K562 (cell line): ENCODE measurements around the gene DZIP3. TPM values are rescaled to one million over a fixed set of nuclear protein-coding genes. Genes with fewer than 3 reads are reported as not detected.

Experiments
- ATAC-seq: fragments of 200-7000 bp; cut with Tn5 transposase; 3 replicates; pipeline ENCODE4 v1.9.1; 2020; ENCODE audit warnings: moderate library complexity
- BruUV-seq: library from RNA; stranded (reverse); fragments of 400-500 nt; replicated peaks from 2 replicates; lab custom pipeline; 2021; lab: Mats Ljungman, UMichigan
- CTCF ChIA-PET: fragments of 300-600 bp; formaldehyde crosslinking; extraction: SDS; loops from one replicate; lab custom pipeline; 2021; ENCODE audit warnings: low intra/inter-chr PET ratio; lab: Yijun Ruan, JAX
- POLR2A ChIA-PET: fragments of 300-600, 350-650 bp; sonication (Branson Sonifier 250); formaldehyde crosslinking; extraction: SDS; loops from one replicate; lab custom pipeline; 2021; ENCODE audit warnings: antibody characterized with exemption, inconsistent platforms; lab: Yijun Ruan, JAX
- DNase-seq, 4 experiments: peaks; one replicate each; pipeline versions ENCODE4 v3.0.0 to v3.0.0-alpha.2; 2011 to 2018; ENCODE audit warnings: low spot score in 3 of 4, mixed read lengths in 3 of 4; ENCODE audit errors: extremely low read depth in 1 of 4
- FAIRE-seq: peaks from 2 replicates; lab custom pipeline; 2011; peaks lifted over from hg19 to GRCh38; lab: Jason Lieb, UNC
- H2AFZ ChIP-seq: 2 replicates; pipeline ENCODE4 v1.6.0; 2011; ENCODE audit warnings: low read depth, low read length, control low read depth, inconsistent platforms
- H3K27ac ChIP-seq: fragments of 200-600 bp; 3 replicates; pipeline ENCODE4 v1.8.0; 2011; ENCODE audit warnings: low read depth, mild to moderate bottlenecking, control low read depth, inconsistent platforms, low read length, moderate library complexity, mixed read lengths; ENCODE audit errors: extremely low read depth
- H3K27me3 ChIP-seq, 2 experiments: fragments of 300-600 bp in 1 of 2; 2 replicates in 1 of 2; 3 replicates in 1 of 2; pipeline versions ENCODE4 v1.6.0 to v1.8.0; 2011; ENCODE audit warnings: inconsistent platforms in 2 of 2, low read length in 2 of 2, mild to moderate bottlenecking in 1 of 2, mixed read lengths in 1 of 2, moderate library complexity in 1 of 2; ENCODE audit not compliant: control insufficient read depth in 2 of 2, insufficient read depth in 2 of 2
- H3K36me3 ChIP-seq: fragments of 300-600 bp; 3 replicates; pipeline ENCODE4 v1.8.0; 2011; ENCODE audit warnings: mild to moderate bottlenecking, low read length, inconsistent platforms; ENCODE audit not compliant: control insufficient read depth, insufficient read depth
- H3K4me1 ChIP-seq, 2 experiments: fragments of 200-600 bp in 1 of 2; replicated peaks in 1 of 2; 2 replicates in 1 of 2; 3 replicates in 1 of 2; pipeline versions ENCODE4 v1.5.1 to v1.8.0; 2011; ENCODE audit warnings: inconsistent platforms in 2 of 2, low read length in 2 of 2, mild to moderate bottlenecking in 1 of 2, mixed read lengths in 1 of 2, moderate library complexity in 1 of 2; ENCODE audit not compliant: control insufficient read depth in 2 of 2, insufficient read depth in 2 of 2
- H3K4me2 ChIP-seq: 2 replicates; pipeline ENCODE4 v1.6.1; 2011; ENCODE audit warnings: low read length, control low read depth, inconsistent platforms, mixed read lengths; ENCODE audit not compliant: insufficient read depth
- H3K4me3 ChIP-seq: fragments of 200-600 bp; sonication (generic), shearing (Covaris generic); 2 replicates; pipeline ENCODE4 v1.5.1; 2016; ENCODE audit warnings: control low read depth, inconsistent platforms
- H3K79me2 ChIP-seq: fragments of 200-600 bp; 3 replicates; pipeline ENCODE4 v1.8.0; 2011; ENCODE audit warnings: low read length, inconsistent platforms; ENCODE audit not compliant: control insufficient read depth, insufficient read depth
- H3K9ac ChIP-seq, 2 experiments: 2 replicates each; pipeline versions ENCODE4 v1.6.0 to v1.6.1; 2011; ENCODE audit warnings: low read depth in 2 of 2, low read length in 2 of 2, control low read depth in 1 of 2, inconsistent platforms in 1 of 2, mild to moderate bottlenecking in 1 of 2, mixed read lengths in 1 of 2; ENCODE audit not compliant: insufficient read depth in 1 of 2
- H3K9me1 ChIP-seq: one replicate; pipeline ENCODE4 v1.6.0; 2011; ENCODE audit warnings: inconsistent platforms, mild to moderate bottlenecking, low read length, moderate library complexity; ENCODE audit not compliant: control insufficient read depth, insufficient read depth
- H3K9me3 ChIP-seq: replicated peaks from 2 replicates; pipeline ENCODE4 v1.5.1; 2011; ENCODE audit warnings: low read depth, low read length, inconsistent platforms; ENCODE audit not compliant: control insufficient read depth, insufficient read depth
- H4K20me1 ChIP-seq: replicated peaks from 2 replicates; pipeline ENCODE4 v1.6.1; 2011; ENCODE audit warnings: low read length, inconsistent platforms, mixed read lengths; ENCODE audit not compliant: control insufficient read depth, insufficient read depth
- E2F4 ChIP-seq: sonication (generic); formaldehyde crosslinking; IDR thresholded peaks from 2 replicates; pipeline ENCODE4 v1.8.0; 2022; ENCODE audit warnings: mild to moderate bottlenecking, low read depth, missing genetic modification reagents
- FOS ChIP-seq: IDR thresholded peaks from 3 replicates; pipeline ENCODE4 v1.6.1; 2011; ENCODE audit not compliant: insufficient read length; ENCODE audit errors: extremely low read depth
- HLTF ChIP-seq: fragments of 450-650 bp; IDR thresholded peaks from 2 replicates; pipeline ENCODE4 v1.6.1; 2016
- JUND ChIP-seq, 2 experiments: IDR thresholded peaks; 2 replicates in 1 of 2; 3 replicates in 1 of 2; pipeline ENCODE4 v1.6.1; 2011; ENCODE audit warnings: borderline replicate concordance in 2 of 2, low read depth in 2 of 2, low read length in 2 of 2, improper control_type of control experiment in 1 of 2, missing biosample characterization in 1 of 2, missing genetic modification characterization in 1 of 2, missing genetic modification reagents in 1 of 2
- THRA ChIP-seq: fragments of 450-650 bp; IDR thresholded peaks from 2 replicates; pipeline ENCODE4 v1.6.1; 2017; ENCODE audit warnings: mild to moderate bottlenecking, moderate library complexity
- ZNF699 ChIP-seq: fragments of 250-450 bp; sonication (Bioruptor Pico); IDR thresholded peaks from 2 replicates; pipeline ENCODE4 v1.8.0; 2021; ENCODE audit warnings: mild to moderate bottlenecking, moderate library complexity; ENCODE audit not compliant: insufficient replicate concordance
- WGBS: fragments of 100-300 bp; shearing (Covaris generic); methylation state at CpG from one replicate; pipeline ENCODE4 v1.1.6; 2016; ENCODE audit warnings: low coverage, mixed read lengths; ENCODE audit not compliant: insufficient coverage; ENCODE audit errors: missing lambda C conversion rate; 5-methylcytosine and 5-hydroxymethylcytosine counted together
- in situ Hi-C: fragments of 300-500 bp; cut with MboI; formaldehyde crosslinking; loops from 4 replicates; pipeline ENCODE4 v1.15.0; 2018; ENCODE audit warnings: inconsistent platforms, mixed read lengths
- intact Hi-C: fragments of 100-400 bp; cut with micrococcal nuclease; formaldehyde crosslinking; loops from 2 replicates; pipeline ENCODE4 v1.14.2; 2022
- polyA plus RNA-seq, 8 experiments: library from polyadenylated mRNA; depleted of rRNA in 4 of 8; stranded (reverse) in 5 of 8; unstranded in 3 of 8; fragments of >200 nt; fragmentation: Nextera tagmentation in 2 of 8; fragmentation: Illumina TruSeq in 1 of 8; extraction: Ambion mirVana in 2 of 8; extraction: Trizol in 1 of 8; gene quantifications; 2 replicates each; pipeline versions ENCODE4 v1.2.1 to v1.2.3, GENCODE V29; 2011 to 2014; ENCODE audit warnings: inconsistent platforms in 1 of 8, missing spikeins in 1 of 8
- total RNA-seq, 7 experiments: library from RNA; depleted of rRNA in 6 of 7; stranded (reverse); fragments of >200 nt in 6 of 7; fragmentation: Illumina TruSeq in 2 of 7; extraction: Trizol in 2 of 7; gene quantifications; 2 replicates each; pipeline versions ENCODE4 v1.2.1 to v1.2.3, GENCODE V29; 2011 to 2021; ENCODE audit warnings: low replicate concordance in 1 of 7
- TF ChIP-seq, protein P1 (sequence below): sonication (generic); formaldehyde crosslinking; IDR thresholded peaks from 2 replicates; pipeline ENCODE4 v1.8.1; 2022; ENCODE audit warnings: missing genetic modification reagents

DZIP3 gene
- total and polyA plus RNA-seq, 9 of the 15 experiments (the other 6 are each of a cell fraction or from before 2014, with no cell fraction given), result 3.5 to 9.7 (median 5.7) TPM

- WGBS, result 100% methylated on average over 1 of the region's 1 CpG
- no peak for TF ChIP-seq ZNF699 (CRISPR knock-in tag)
- no peak for TF ChIP-seq FOS
- TF ChIP-seq THRA, result no peak
- TF ChIP-seq E2F4 (CRISPR knock-in tag), result no peak
- TF ChIP-seq JUND (IDR thresholded peaks at IDR 0.05; ENCODE audit: borderline replicate concordance, low read depth, low read length), result no peak
- TF ChIP-seq JUND (tag; IDR thresholded peaks at IDR 0.05; ENCODE audit: borderline replicate concordance, low read depth, low read length), result no peak
- TF ChIP-seq, protein P1, sequence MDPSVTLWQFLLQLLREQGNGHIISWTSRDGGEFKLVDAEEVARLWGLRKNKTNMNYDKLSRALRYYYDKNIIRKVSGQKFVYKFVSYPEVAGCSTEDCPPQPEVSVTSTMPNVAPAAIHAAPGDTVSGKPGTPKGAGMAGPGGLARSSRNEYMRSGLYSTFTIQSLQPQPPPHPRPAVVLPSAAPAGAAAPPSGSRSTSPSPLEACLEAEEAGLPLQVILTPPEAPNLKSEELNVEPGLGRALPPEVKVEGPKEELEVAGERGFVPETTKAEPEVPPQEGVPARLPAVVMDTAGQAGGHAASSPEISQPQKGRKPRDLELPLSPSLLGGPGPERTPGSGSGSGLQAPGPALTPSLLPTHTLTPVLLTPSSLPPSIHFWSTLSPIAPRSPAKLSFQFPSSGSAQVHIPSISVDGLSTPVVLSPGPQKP (CRISPR knock-in tag), result no peak
- no peak for TF ChIP-seq HLTF
- no peak overlapping the region for H3K4me3 ChIP-seq
- no peaks in the 10 kb centered on the region for H3K4me1 ChIP-seq
- CTCF ChIA-PET, result no interaction called here
- no peaks in the 10 kb centered on the region for H3K9me1 ChIP-seq
- DNase-seq, result no peak
- H3K9ac ChIP-seq, result no peak overlapping the region
- no peaks in the 10 kb centered on the region for H3K79me2 ChIP-seq
- POLR2A ChIA-PET, result no interaction called here
- BruUV-seq, result no TSS peak
- in situ Hi-C loops, result no loop called here
- peaks cover 31% of the 10 kb centered on the region; the same call in 2 of the 3 replicates for H3K36me3 ChIP-seq
- no peak for FAIRE-seq
- H4K20me1 ChIP-seq, result no peaks in the 10 kb centered on the region
- intact Hi-C loops, result no loop called here
- no peak for ATAC-seq
- H3K27ac ChIP-seq, result no peak overlapping the region
- H3K9me3 ChIP-seq, result no peaks in the 10 kb centered on the region
- H3K4me2 ChIP-seq, result no peak overlapping the region
- no peaks in the 10 kb centered on the region for H3K27me3 ChIP-seq
- no peak overlapping the region for H2AFZ ChIP-seq
Observed at GRCh38 chr3:108546247-108546646, 43.3 kb upstream of the DZIP3 start.
